Heart right ventricle (tissue), 16 donors: ENCODE results near the gene RSPRY1. TPM values are rescaled to one million over a fixed set of nuclear protein-coding genes. Genes with fewer than 3 reads are reported as not detected.

Source experiments
- ATAC-seq, 8 donors: fragments of 200-7000 bp; cut with Tn5 transposase; one replicate each; pipeline ENCODE4 v1.9.1; 2020; ENCODE audit warnings: mild to moderate bottlenecking in 8 of 8, moderate library complexity in 8 of 8, moderate number of reproducible peaks in 1 of 8
- DNase-seq, 2 donors: peaks; one replicate each; pipeline ENCODE4 v3.0.0-alpha.2; 2020
- H3K27ac ChIP-seq, 10 donors: fragments of 200-600 bp; sonication (generic) in 2 of 10; one replicate each; pipeline versions ENCODE4 v1.5.0 to v1.8.0; 2020 to 2022; ENCODE audit warnings: mild to moderate bottlenecking in 3 of 10
- H3K27me3 ChIP-seq, 7 donors: fragments of 200-600 bp; one replicate each; pipeline ENCODE4 v1.8.0; 2021 to 2022; ENCODE audit warnings: mild to moderate bottlenecking in 2 of 7
- H3K36me3 ChIP-seq, 9 donors: fragments of 200-600 bp; sonication (generic) in 1 of 9; one replicate each; pipeline versions ENCODE4 v1.5.0 to v1.8.0; 2020 to 2022; ENCODE audit warnings: mild to moderate bottlenecking in 2 of 9
- H3K4me1 ChIP-seq, 9 donors: fragments of 200-600 bp; sonication (generic) in 1 of 9; one replicate each; pipeline versions ENCODE4 v1.5.0 to v1.8.0; 2020 to 2022; ENCODE audit warnings: mild to moderate bottlenecking in 4 of 9
- H3K4me3 ChIP-seq, 10 donors: fragments of 200-600 bp; sonication (generic) in 2 of 10; one replicate each; pipeline versions ENCODE4 v1.5.0 to v1.8.0; 2020 to 2022; ENCODE audit warnings: mild to moderate bottlenecking in 7 of 10, moderate library complexity in 2 of 10
- H3K9me3 ChIP-seq, 11 donors: fragments of 200-600 bp in 10 of 11; sonication (generic) in 2 of 11; one replicate each; pipeline versions ENCODE4 v1.5.0 to v1.8.0; 2013 to 2022; ENCODE audit warnings: mild to moderate bottlenecking in 2 of 11, control low read depth in 1 of 11, moderate library complexity in 1 of 11
- WGBS, 2 donors: extraction: QIAGEN DNeasy Blood & Tissue Kit; methylation state at CpG; one replicate each; pipeline ENCODE4 v1.1.7; 2013; ENCODE audit warnings: inconsistent platforms in 1 of 2; 5-methylcytosine and 5-hydroxymethylcytosine counted together
- intact Hi-C, 10 donors: fragments of 100-400 bp; cut with DNase I; formaldehyde crosslinking; loops; one replicate each; pipeline versions ENCODE4 v1.11.1 to v1.14.2; 2022
- polyA plus RNA-seq, 2 donors: library from polyadenylated mRNA; stranded (reverse); fragments of 200-250 nt; gene quantifications; one replicate each; pipeline ENCODE4 v1.2.3, GENCODE V29; 2013
- total RNA-seq, 10 donors: library from RNA; stranded (reverse); fragmentation: NEBNext Ultra II Directional in 3 of 10; extraction: Animal tissue kit (Norgen Biotek cat#: 25700) in 3 of 10; gene quantifications; one replicate each; pipeline versions ENCODE4 v1.2.1 to v1.2.4, GENCODE V29; 2021 to 2023
- TF ChIP-seq, protein P1 (sequence below), 9 donors: fragments of 200-600 bp; sonication (generic) in 2 of 9; IDR thresholded peaks; one replicate each; pipeline versions ENCODE4 v1.5.0 to v1.8.0; 2021 to 2022; ENCODE audit warnings: antibody characterized with exemption in 9 of 9, mild to moderate bottlenecking in 5 of 9, moderate library complexity in 1 of 9
- donor health status: Arrhythmogenic right ventricular cardiomyopathy.
- donor health status: ischemic (EF 13 %, LVEDD 7.1; RV severe dilation, severe dysfunction).
- donor health status: healthy with polysubstance abuse.
- donor health status: DM: no; HTN: yes; CAD: no.
- donor health status: DM: no; HTN: no; CAD: no.
- donor health status: ischemic (EF 25% LVEDD 6.9; RV normal size, moderate dysfunction).
- donor health status: ischemic (EF 25% LVEDD 5.7; RV mildly dilated, moderate dysfunction).
- donor health status: healthy.
- donor health status: DM: yes; HTN: yes; CAD: no.
- donor health status: Ischemic cardiomyopathy.
- donor health status: ischemic (EF 35%, LVEDD 5.7; RV mildly dilated, moderate dysfunction).
- donor health status: nonischemic (EF 11% LVEDD 7.7; RV severe dilation, severe dysfunction).
- donor health status: DM: yes; HTN: yes; CAD: no.
- donor health status: PGD.
- donor health status: ischemic (EF 29% LVEDD 5.4; RV normal size, mild dysfunction).
- donor health status: nonischemic (EF 23%, LVEDD 6.1; RV moderate dilation, normal function).

RSPRY1 gene
- total and polyA plus RNA-seq, 12 donors = 6.9 to 21.4 (median 16.9) TPM

DNA sequence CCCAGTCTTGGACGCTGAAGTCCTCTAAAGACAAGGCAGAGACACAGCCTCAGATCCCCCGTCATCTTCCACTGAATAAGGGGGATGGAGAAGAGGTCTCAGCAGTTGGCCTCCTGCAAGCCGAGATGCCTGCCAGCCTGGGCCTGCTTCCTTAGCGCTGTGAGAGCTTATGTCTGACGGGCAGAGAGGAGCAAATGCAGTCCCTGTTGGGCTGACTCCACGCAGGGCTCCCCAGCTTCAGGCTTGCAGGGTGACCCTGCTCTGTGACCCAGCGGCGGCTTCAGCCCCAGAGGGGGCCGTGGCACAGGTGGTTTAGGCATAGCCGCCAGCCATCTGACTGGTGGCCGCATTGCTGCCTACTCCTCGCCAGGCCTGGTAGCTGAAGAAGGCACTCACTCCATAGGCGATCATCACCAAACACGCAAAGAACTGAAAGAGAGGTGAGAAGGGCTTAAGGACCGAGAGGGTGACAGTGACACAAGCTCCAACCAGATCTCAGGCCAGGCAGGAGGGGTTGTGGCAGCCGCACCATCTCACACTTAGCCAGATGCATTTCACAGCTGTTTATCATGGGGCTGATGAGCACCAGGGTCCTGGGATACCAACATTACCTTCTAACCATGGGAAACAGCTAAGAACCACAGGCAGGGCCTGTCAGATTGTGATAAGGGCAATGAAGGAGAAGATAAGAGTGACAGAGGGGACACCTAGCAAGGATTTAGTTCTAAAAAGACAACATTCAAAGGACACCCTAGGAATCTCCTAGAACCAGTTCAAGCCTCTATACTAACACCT lies 70.7 kb downstream of the RSPRY1 start:
- H3K9me3 ChIP-seq = no peaks in the 10 kb centered on the region
- no peak overlapping the region for H3K27ac ChIP-seq
- ATAC-seq = no peak
- no peak overlapping the region for H3K4me3 ChIP-seq
- DNase-seq = no peak
- WGBS, 2 donors = 89% methylated on average over 16 of the region's 16 CpGs
- H3K36me3 ChIP-seq = peaks cover 0 to 51% (median 31%) of the 10 kb centered on the region in 9 donors
- no peaks in the 10 kb centered on the region for H3K27me3 ChIP-seq
- peaks cover 3 to 16% (median 11%) of the 10 kb centered on the region in 9 donors for H3K4me1 ChIP-seq
- TF ChIP-seq, protein P1, sequence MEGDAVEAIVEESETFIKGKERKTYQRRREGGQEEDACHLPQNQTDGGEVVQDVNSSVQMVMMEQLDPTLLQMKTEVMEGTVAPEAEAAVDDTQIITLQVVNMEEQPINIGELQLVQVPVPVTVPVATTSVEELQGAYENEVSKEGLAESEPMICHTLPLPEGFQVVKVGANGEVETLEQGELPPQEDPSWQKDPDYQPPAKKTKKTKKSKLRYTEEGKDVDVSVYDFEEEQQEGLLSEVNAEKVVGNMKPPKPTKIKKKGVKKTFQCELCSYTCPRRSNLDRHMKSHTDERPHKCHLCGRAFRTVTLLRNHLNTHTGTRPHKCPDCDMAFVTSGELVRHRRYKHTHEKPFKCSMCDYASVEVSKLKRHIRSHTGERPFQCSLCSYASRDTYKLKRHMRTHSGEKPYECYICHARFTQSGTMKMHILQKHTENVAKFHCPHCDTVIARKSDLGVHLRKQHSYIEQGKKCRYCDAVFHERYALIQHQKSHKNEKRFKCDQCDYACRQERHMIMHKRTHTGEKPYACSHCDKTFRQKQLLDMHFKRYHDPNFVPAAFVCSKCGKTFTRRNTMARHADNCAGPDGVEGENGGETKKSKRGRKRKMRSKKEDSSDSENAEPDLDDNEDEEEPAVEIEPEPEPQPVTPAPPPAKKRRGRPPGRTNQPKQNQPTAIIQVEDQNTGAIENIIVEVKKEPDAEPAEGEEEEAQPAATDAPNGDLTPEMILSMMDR (IDR thresholded peaks at IDR 0.05) = no peak
- intact Hi-C loops = no loop called here

DNA sequence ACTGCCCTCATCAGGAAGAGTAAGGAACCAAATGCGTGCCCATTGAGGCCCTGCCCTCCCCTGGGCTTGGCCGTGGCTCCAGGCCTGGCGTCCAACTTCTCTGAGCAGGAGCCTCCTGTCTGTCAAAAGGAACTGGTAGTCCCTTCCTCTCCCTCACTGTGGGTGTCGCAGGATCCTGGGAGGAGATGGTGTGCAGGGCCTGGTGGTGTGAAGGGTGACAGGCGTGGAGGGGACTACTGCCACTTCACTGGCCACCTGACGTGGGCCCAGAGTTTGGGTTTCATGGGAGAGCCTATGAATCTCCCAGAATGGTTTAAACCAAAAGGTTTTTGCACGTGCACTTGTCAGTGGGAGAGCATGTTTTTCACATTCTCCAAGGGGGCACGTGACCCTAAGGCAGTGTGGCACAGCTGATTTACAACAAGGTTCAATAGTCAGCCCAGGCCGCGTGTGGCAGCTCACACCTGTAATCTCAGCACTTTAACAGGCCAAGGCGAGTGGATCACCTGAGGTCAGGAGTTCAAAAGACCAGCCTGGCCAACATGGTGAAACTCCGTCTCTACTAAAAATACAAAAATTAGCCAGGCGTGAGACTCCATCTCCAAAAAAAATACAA lies 71.4 kb downstream of the RSPRY1 start:
- intact Hi-C loops = no loop called here
- Histone ChIP-seq H3K36me3 (peaks cover 0 to 44% (median 25%) of the 10 kb centered on the region in 9 donors), H3K4me1 (peaks cover 3 to 16% (median 11%) of the 10 kb centered on the region in 9 donors), H3K4me3 (no peak overlapping the region), H3K27me3 (no peaks in the 10 kb centered on the region), H3K27ac (no peak overlapping the region), H3K9me3 (no peaks in the 10 kb centered on the region)
- ATAC-seq (peak in 1 of 8 donors; percentile 4), DNase-seq (no peak)
- 89 to 90% methylated on average over 13 of the region's 13 CpGs for WGBS, 2 donors
- TF ChIP-seq, protein P1 (IDR thresholded peaks at IDR 0.05) = no peak

DNA sequence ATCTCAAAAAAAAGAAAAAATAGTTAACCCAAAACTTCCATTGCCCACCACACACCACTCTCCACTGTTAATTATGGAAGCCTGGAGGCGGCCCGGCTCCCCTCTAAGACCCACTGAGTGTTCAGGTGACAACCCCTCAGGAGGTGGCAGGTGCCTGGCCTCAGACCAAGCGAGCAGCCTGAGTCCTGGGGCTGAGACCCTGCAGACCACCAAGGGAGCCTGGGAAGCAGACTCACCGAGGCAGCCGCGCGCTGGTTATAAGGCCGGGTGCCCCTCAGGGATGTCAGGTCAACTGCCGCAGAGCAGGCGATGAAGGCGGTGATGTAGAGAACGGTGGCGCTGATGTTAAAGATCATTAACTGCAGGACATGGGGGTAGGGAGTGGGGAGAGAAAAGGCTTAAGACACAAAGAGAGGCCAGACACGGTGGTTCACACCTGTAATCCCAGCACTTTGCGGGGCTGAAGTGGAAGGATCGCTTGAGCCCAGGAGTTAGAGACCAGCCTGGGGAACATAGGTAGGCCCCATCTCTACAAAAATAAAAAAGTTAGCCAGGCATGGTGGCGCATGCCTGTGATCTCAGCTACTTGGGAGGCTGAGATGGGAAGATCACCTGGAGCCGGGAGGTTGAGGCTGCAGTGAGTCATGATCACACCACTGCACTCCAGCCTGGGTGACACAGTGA lies 72.2 kb downstream of the RSPRY1 start:
- ATAC-seq (no peak), DNase-seq (no peak)
- TF ChIP-seq, protein P1 (IDR thresholded peaks at IDR 0.05) = no peak
- WGBS, 2 donors = 96 to 98% methylated on average over 18 of the region's 18 CpGs
- Histone ChIP-seq H3K4me1 (peaks cover 3 to 16% (median 11%) of the 10 kb centered on the region in 9 donors), H3K9me3 (no peaks in the 10 kb centered on the region), H3K27ac (no peak overlapping the region), H3K4me3 (no peak overlapping the region), H3K36me3 (peaks cover 0 to 36% (median 17%) of the 10 kb centered on the region in 9 donors), H3K27me3 (no peaks in the 10 kb centered on the region)
- intact Hi-C loops = no loop called here

DNA sequence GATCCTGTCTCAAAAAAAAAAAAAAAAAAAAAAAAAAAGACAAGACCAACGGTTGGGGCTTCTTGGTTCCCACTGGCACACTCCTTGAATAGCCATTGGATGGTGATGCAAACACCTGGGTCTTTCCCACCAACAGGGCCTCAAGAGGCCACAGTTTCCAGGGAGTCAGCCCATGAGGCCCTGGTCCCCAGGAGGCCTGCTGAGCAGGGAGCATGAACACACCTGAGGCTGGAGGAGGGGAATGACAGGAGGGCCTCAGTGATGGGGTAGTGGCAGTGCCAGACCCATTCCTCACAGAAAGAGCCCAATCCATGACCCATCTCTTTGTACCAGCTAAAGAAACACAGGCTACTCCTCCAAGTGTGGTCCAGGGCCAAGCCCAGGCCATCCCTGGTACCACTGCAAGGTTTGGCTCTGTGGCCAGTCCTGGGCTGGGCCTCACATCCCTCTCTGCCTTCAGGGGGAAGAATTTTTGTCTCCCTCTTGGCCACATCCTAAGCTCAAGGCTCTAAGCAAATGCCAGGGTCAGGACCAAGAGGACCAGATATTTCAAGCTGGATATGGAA lies 72.9 kb downstream of the RSPRY1 start:
- intact Hi-C loops = no loop called here
- Histone ChIP-seq H3K4me3 (no peak overlapping the region), H3K9me3 (no peaks in the 10 kb centered on the region), H3K4me1 (peaks cover 3 to 16% (median 11%) of the 10 kb centered on the region in 9 donors), H3K27me3 (no peaks in the 10 kb centered on the region), H3K36me3 (peaks cover 0 to 29% (median 12%) of the 10 kb centered on the region in 9 donors), H3K27ac (no peak overlapping the region)
- 58% methylated on average over 1 of the region's 1 CpG; no CpG with 5 or more reads in 1 of the 2 donors for WGBS, 2 donors
- DNase-seq (no peak), ATAC-seq (peak in 1 of 8 donors; percentile 5)
- TF ChIP-seq, protein P1 (IDR thresholded peaks at IDR 0.05) = no peak
